ENCODE data around the gene RAD54L2.

DNA sequence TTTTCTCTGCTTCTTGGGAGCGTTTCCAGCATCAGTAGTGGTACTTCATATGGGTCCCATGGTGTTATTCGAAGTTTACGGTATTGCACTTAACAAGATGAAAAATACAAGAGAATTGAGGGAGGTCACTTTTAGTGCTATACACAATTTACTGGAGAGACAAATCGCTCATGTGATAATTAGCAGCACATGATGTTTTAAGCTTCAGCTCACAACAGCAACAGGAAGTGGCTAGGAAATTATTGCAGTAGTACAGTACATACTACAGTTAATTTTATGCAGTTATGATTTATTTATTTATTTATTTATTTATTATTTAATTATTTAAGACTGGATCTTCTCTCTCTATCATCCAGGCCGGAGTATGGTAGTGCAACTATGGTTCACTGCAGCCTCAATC is 24.3 kb upstream of the RAD54L2 start:
- TF ChIP-seq, protein P1, sequence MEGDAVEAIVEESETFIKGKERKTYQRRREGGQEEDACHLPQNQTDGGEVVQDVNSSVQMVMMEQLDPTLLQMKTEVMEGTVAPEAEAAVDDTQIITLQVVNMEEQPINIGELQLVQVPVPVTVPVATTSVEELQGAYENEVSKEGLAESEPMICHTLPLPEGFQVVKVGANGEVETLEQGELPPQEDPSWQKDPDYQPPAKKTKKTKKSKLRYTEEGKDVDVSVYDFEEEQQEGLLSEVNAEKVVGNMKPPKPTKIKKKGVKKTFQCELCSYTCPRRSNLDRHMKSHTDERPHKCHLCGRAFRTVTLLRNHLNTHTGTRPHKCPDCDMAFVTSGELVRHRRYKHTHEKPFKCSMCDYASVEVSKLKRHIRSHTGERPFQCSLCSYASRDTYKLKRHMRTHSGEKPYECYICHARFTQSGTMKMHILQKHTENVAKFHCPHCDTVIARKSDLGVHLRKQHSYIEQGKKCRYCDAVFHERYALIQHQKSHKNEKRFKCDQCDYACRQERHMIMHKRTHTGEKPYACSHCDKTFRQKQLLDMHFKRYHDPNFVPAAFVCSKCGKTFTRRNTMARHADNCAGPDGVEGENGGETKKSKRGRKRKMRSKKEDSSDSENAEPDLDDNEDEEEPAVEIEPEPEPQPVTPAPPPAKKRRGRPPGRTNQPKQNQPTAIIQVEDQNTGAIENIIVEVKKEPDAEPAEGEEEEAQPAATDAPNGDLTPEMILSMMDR (IDR thresholded peaks at IDR 0.05): no peak
- no peak for TF ChIP-seq POLR2A (IDR thresholded peaks at IDR 0.05)

All from lower leg skin (tissue), 3 donors.